H9 (cell line): ENCODE data around the gene C2orf72. TPM values are rescaled to one million over a fixed set of nuclear protein-coding genes. Genes with fewer than 3 reads are reported as not detected.

ENCODE experiments used
- DNase-seq: peaks from one replicate; pipeline ENCODE4 v3.0.0-alpha.2; 2017
- H2AFZ ChIP-seq: one replicate; pipeline ENCODE4 v1.6.1; 2013; ENCODE audit warnings: mild to moderate bottlenecking, low read length, control low read depth, moderate library complexity
- H2AK5ac ChIP-seq: 2 replicates; pipeline ENCODE4 v1.6.1; 2013; ENCODE audit warnings: low read length, control low read depth, mixed read lengths; ENCODE audit not compliant: insufficient read length
- H2BK120ac ChIP-seq: one replicate; pipeline ENCODE4 v1.6.1; 2013; ENCODE audit warnings: low read depth, mild to moderate bottlenecking, low read length, control low read depth, inconsistent platforms; ENCODE audit not compliant: poor library complexity, severe bottlenecking
- H2BK12ac ChIP-seq: 2 replicates; pipeline ENCODE4 v1.6.1; 2013; ENCODE audit warnings: low read length, control low read depth, mixed read lengths, low read depth; ENCODE audit not compliant: insufficient read length
- H2BK15ac ChIP-seq: 2 replicates; pipeline ENCODE4 v1.6.1; 2013; ENCODE audit warnings: low read depth, low read length, control low read depth
- H2BK20ac ChIP-seq: one replicate; pipeline ENCODE4 v1.6.1; 2013; ENCODE audit warnings: low read depth, mild to moderate bottlenecking, low read length, control low read depth, inconsistent platforms; ENCODE audit not compliant: poor library complexity, severe bottlenecking
- H2BK5ac ChIP-seq: 2 replicates; pipeline ENCODE4 v1.6.1; 2013; ENCODE audit warnings: low read length, control low read depth, mixed read lengths; ENCODE audit not compliant: insufficient read length
- H3K14ac ChIP-seq: 2 replicates; pipeline ENCODE4 v1.6.1; 2013; ENCODE audit warnings: low read length, control low read depth; ENCODE audit not compliant: insufficient read depth
- H3K18ac ChIP-seq: 2 replicates; pipeline ENCODE4 v1.6.1; 2013; ENCODE audit warnings: low read depth, mild to moderate bottlenecking, mixed read lengths, low read length, control low read depth; ENCODE audit not compliant: insufficient read length
- H3K23ac ChIP-seq: 2 replicates; pipeline ENCODE4 v1.6.1; 2013; ENCODE audit warnings: low read length, control low read depth, mixed read lengths, low read depth; ENCODE audit not compliant: insufficient read length
- H3K23me2 ChIP-seq: 2 replicates; pipeline ENCODE4 v1.6.1; 2013; ENCODE audit warnings: low read depth, mild to moderate bottlenecking, mixed read lengths, low read length, control low read depth; ENCODE audit not compliant: insufficient read length, poor library complexity, severe bottlenecking
- H3K27ac ChIP-seq: 2 replicates; pipeline ENCODE4 v1.5.1; 2013; ENCODE audit warnings: low read length, control low read depth, mixed read lengths, low read depth; ENCODE audit not compliant: insufficient read length
- H3K27me3 ChIP-seq: 2 replicates; pipeline ENCODE4 v1.6.1; 2013; ENCODE audit warnings: low read length, control low read depth, inconsistent platforms; ENCODE audit not compliant: insufficient read depth
- H3K4ac ChIP-seq: 2 replicates; pipeline ENCODE4 v1.6.1; 2013; ENCODE audit warnings: low read depth, mild to moderate bottlenecking, control low read depth, inconsistent platforms, low read length, moderate library complexity
- H3K4me1 ChIP-seq: 2 replicates; pipeline ENCODE4 v1.6.1; 2013; ENCODE audit warnings: low read length, control low read depth, inconsistent platforms; ENCODE audit not compliant: insufficient read depth
- H3K4me2 ChIP-seq: 2 replicates; pipeline ENCODE4 v1.6.1; 2013; ENCODE audit warnings: low read length, control low read depth, mixed read lengths; ENCODE audit not compliant: insufficient read length, insufficient read depth
- H3K56ac ChIP-seq: 2 replicates; pipeline ENCODE4 v1.6.1; 2013; ENCODE audit warnings: low read depth, mild to moderate bottlenecking, mixed read lengths, low read length, control low read depth; ENCODE audit not compliant: insufficient read length
- H3K79me1 ChIP-seq: 2 replicates; pipeline ENCODE4 v1.6.1; 2013; ENCODE audit warnings: low read depth, mild to moderate bottlenecking, moderate library complexity, low read length, control low read depth, inconsistent platforms; ENCODE audit not compliant: insufficient read depth, poor library complexity, severe bottlenecking
- H3K79me2 ChIP-seq: 2 replicates; pipeline ENCODE4 v1.6.1; 2013; ENCODE audit warnings: low read length, control low read depth, inconsistent platforms; ENCODE audit not compliant: insufficient read depth
- H3K9ac ChIP-seq: 2 replicates; pipeline ENCODE4 v1.6.1; 2013; ENCODE audit warnings: low read length, control low read depth, mixed read lengths; ENCODE audit not compliant: insufficient read length; ENCODE audit errors: extremely low read depth
- H3K9me3 ChIP-seq: one replicate; pipeline ENCODE4 v1.6.1; 2013; ENCODE audit warnings: low read depth, low read length, inconsistent platforms; ENCODE audit not compliant: control insufficient read depth
- H3T11ph ChIP-seq: one replicate; pipeline ENCODE4 v1.6.1; 2013; ENCODE audit warnings: mild to moderate bottlenecking, low read length, control low read depth, inconsistent platforms
- H4K20me1 ChIP-seq: one replicate; pipeline ENCODE4 v1.6.1; 2013; ENCODE audit not compliant: control insufficient read depth, insufficient read length, insufficient read depth
- H4K5ac ChIP-seq: 2 replicates; pipeline ENCODE4 v1.6.1; 2013; ENCODE audit warnings: low read depth, mild to moderate bottlenecking, mixed read lengths, low read length, control low read depth; ENCODE audit not compliant: insufficient read length
- H4K8ac ChIP-seq: replicated peaks from 2 replicates; pipeline ENCODE4 v1.6.1; 2013; ENCODE audit warnings: low read length, control low read depth, mixed read lengths, low read depth; ENCODE audit not compliant: insufficient read length
- H4K91ac ChIP-seq: 2 replicates; pipeline ENCODE4 v1.6.1; 2013; ENCODE audit warnings: low read depth, mild to moderate bottlenecking, moderate library complexity, mixed read lengths, low read length, control low read depth; ENCODE audit not compliant: insufficient read length
- H3K27ac Mint-ChIP-seq, 3 experiments: 2 replicates in 2 of 3; 3 replicates in 1 of 3; pipeline ENCODE4 v1.8.0; 2020 to 2021; ENCODE audit warnings: mixed read lengths in 3 of 3, mild to moderate bottlenecking in 1 of 3, moderate library complexity in 1 of 3
- H3K27me3 Mint-ChIP-seq: 2 replicates; pipeline ENCODE4 v1.8.0; 2021; ENCODE audit warnings: low read depth, mild to moderate bottlenecking, moderate library complexity, mixed read lengths
- H3K36me3 Mint-ChIP-seq, 3 experiments: 2 replicates in 2 of 3; 3 replicates in 1 of 3; pipeline ENCODE4 v1.8.0; 2020 to 2021; ENCODE audit warnings: low read depth in 3 of 3, mixed read lengths in 3 of 3; ENCODE audit not compliant: insufficient read depth in 1 of 3
- H3K4me1 Mint-ChIP-seq, 2 experiments: 2 replicates each; pipeline ENCODE4 v1.8.0; 2020; ENCODE audit warnings: mixed read lengths in 2 of 2
- H3K4me3 Mint-ChIP-seq, 2 experiments: 2 replicates in 1 of 2; 3 replicates in 1 of 2; pipeline ENCODE4 v1.8.0; 2020 to 2021; ENCODE audit warnings: mild to moderate bottlenecking in 2 of 2, mixed read lengths in 2 of 2, moderate library complexity in 1 of 2
- H3K9me3 Mint-ChIP-seq, 2 experiments: 2 replicates in 1 of 2; 3 replicates in 1 of 2; pipeline ENCODE4 v1.8.0; 2020; ENCODE audit warnings: mild to moderate bottlenecking in 2 of 2, mixed read lengths in 2 of 2, moderate library complexity in 1 of 2
- WGBS: extraction: QIAGEN DNeasy Blood & Tissue Kit; methylation state at CpG from one replicate; pipeline ENCODE4 v1.1.7; 2013; ENCODE audit warnings: missing lambda C conversion rate, low lambda C conversion rate, mixed read lengths; ENCODE audit not compliant: insufficient read length; ENCODE audit errors: extremely low coverage; 5-methylcytosine and 5-hydroxymethylcytosine counted together
- total RNA-seq: library from RNA; stranded (reverse); gene quantifications from 2 replicates; pipeline ENCODE4 v1.2.1, GENCODE V29; 2021
- TF ChIP-seq, protein P1 (sequence below): fragments of 200-600 bp; sonication (generic); conservative IDR thresholded peaks from 3 replicates; pipeline ENCODE4 v1.8.0; 2021; ENCODE audit warnings: antibody characterized with exemption, mild to moderate bottlenecking

The C2orf72 gene
- total RNA-seq, 1 experiment from 2014 or later = 1.0 TPM

DNA sequence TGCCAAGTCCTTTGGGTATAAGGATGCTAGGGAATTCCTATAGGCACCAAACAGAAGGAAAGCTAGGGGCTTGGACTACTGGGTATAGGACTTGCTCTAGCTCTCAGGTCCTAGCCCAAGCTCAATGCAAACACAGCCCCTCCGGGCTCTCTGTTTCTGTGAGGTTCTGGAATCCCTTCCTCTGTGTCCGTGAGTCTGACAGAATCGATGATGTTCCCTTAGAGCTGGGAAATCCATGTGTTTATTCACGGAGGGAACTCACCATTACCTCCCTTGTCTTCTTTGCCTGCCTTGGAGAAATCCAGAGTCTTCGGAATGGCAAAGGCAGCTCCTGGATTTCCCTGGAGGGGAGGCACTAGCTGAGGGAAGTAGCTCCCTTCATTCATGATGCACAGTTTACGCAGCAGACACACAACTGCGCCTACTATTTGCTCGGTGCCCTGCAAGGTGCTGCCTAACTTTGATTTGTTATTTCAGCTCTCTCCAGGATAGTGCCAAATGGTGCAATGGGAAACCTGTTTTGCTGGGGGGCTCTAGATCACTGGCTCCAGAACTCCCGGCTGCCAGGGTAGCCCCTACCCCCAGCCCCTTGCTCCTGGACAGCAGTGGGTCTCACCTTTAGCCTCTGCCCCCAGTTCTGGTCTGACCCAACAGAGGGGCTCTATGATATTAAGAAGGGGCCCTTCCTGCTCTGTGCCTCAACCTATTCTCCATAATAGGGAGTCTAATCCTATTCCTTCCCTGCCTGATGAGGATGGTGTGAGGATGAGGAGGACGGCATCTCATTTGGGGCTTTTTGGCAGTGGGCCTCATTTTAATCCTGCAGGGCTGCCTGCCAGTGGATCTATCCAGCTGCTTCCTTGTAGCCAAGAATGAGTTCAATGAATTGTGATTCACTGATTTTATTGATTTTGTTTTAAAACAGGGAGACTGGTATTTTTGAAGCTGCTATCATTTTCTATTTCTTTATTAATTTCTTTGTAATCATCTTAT is 10.9 kb downstream of the C2orf72 start:
- no peak overlapping the region for H3K4ac ChIP-seq
- no peaks in the 10 kb centered on the region for H3K79me2 ChIP-seq
- H2BK15ac ChIP-seq = no peak overlapping the region
- H4K20me1 ChIP-seq = no peaks in the 10 kb centered on the region
- H3K4me1 ChIP-seq = no peaks in the 10 kb centered on the region
- no peak overlapping the region for H3K27ac Mint-ChIP-seq
- no peak overlapping the region for H2BK20ac ChIP-seq
- no peak overlapping the region for H2AFZ ChIP-seq
- H3K27ac ChIP-seq = no peak overlapping the region
- TF ChIP-seq, protein P1, sequence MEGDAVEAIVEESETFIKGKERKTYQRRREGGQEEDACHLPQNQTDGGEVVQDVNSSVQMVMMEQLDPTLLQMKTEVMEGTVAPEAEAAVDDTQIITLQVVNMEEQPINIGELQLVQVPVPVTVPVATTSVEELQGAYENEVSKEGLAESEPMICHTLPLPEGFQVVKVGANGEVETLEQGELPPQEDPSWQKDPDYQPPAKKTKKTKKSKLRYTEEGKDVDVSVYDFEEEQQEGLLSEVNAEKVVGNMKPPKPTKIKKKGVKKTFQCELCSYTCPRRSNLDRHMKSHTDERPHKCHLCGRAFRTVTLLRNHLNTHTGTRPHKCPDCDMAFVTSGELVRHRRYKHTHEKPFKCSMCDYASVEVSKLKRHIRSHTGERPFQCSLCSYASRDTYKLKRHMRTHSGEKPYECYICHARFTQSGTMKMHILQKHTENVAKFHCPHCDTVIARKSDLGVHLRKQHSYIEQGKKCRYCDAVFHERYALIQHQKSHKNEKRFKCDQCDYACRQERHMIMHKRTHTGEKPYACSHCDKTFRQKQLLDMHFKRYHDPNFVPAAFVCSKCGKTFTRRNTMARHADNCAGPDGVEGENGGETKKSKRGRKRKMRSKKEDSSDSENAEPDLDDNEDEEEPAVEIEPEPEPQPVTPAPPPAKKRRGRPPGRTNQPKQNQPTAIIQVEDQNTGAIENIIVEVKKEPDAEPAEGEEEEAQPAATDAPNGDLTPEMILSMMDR = no peak
- peaks cover 4 to 10% of the 10 kb centered on the region in 2 experiments; a peak in 2 of 4 replicates for H3K4me1 Mint-ChIP-seq
- no peaks in the 10 kb centered on the region for H3K79me1 ChIP-seq
- H2BK5ac ChIP-seq = no peak overlapping the region
- H2BK120ac ChIP-seq = no peak overlapping the region
- no peaks in the 10 kb centered on the region for H3K9me3 Mint-ChIP-seq
- DNase-seq = no peak
- H2BK12ac ChIP-seq = no peak overlapping the region
- H3K18ac ChIP-seq = no peak overlapping the region
- no peak overlapping the region for H3T11ph ChIP-seq
- no peak overlapping the region for H3K9ac ChIP-seq
- H3K27me3 ChIP-seq = no peaks in the 10 kb centered on the region; the same call in 1 of the 2 replicates
- H3K4me3 Mint-ChIP-seq = no peak overlapping the region
- H4K8ac ChIP-seq = no peak overlapping the region
- H3K56ac ChIP-seq = no peak overlapping the region
- H4K91ac ChIP-seq = no peak overlapping the region
- H3K23ac ChIP-seq = no peak overlapping the region
- WGBS = no CpG with 5 or more reads among the region's 10 CpGs
- H3K4me2 ChIP-seq = no peak overlapping the region
- no peaks in the 10 kb centered on the region for H3K36me3 Mint-ChIP-seq
- peaks cover 45% of the 10 kb centered on the region for H3K27me3 Mint-ChIP-seq
- H2AK5ac ChIP-seq = no peak overlapping the region
- no peak overlapping the region for H3K14ac ChIP-seq
- no peaks in the 10 kb centered on the region for H3K23me2 ChIP-seq
- H3K9me3 ChIP-seq = no peaks in the 10 kb centered on the region
- H4K5ac ChIP-seq = no peak overlapping the region
